OCI-LY3 (cell line): ENCODE measurements around the gene GPR12.

Experiments used
- H2AFZ ChIP-seq: fragments of 200-600, 300-600 bp; shearing (Covaris generic); 2 replicates; pipeline ENCODE4 v1.6.0; 2014; ENCODE audit warnings: antibody characterized with exemption, low read depth, low read length
- H3K27ac ChIP-seq: fragments of 200-600, 300-600 bp; sonication (generic); 2 replicates; pipeline ENCODE4 v1.5.1; 2014; ENCODE audit warnings: mild to moderate bottlenecking, low read length, moderate library complexity, mixed read lengths
- H3K27me3 ChIP-seq: fragments of 200-600, 300-600 bp; sonication (generic); 2 replicates; pipeline ENCODE4 v1.6.1; 2014; ENCODE audit warnings: low read depth, low read length, mixed read lengths
- H3K36me3 ChIP-seq: fragments of 200-600, 300-600 bp; sonication (generic); replicated peaks from 2 replicates; pipeline ENCODE3; 2014; ENCODE audit warnings: low read depth, low read length, mixed read lengths
- H3K4me1 ChIP-seq: fragments of 300-600, 200-600 bp; sonication (generic); 2 replicates; pipeline ENCODE4 v1.6.1; 2014; ENCODE audit warnings: low read length, mixed read lengths
- H3K4me2 ChIP-seq: fragments of 200-600, 300-600 bp; sonication (generic); 2 replicates; pipeline ENCODE4 v1.6.1; 2014; ENCODE audit warnings: low read length, mixed read lengths
- H3K4me3 ChIP-seq: fragments of 300-600, 200-600 bp; sonication (generic); 2 replicates; pipeline ENCODE4 v1.5.1; 2014; ENCODE audit warnings: antibody characterized with exemption, mild to moderate bottlenecking, low read length, moderate library complexity
- H3K79me2 ChIP-seq: fragments of 300-600, 200-600 bp; shearing (Covaris generic); 2 replicates; pipeline ENCODE4 v1.6.1; 2014; ENCODE audit warnings: mild to moderate bottlenecking, low read length, mixed read lengths
- H3K9ac ChIP-seq: fragments of 300-600, 200-600 bp; shearing (Covaris generic); 2 replicates; pipeline ENCODE4 v1.6.0; 2014; ENCODE audit warnings: mild to moderate bottlenecking, low read length, moderate library complexity
- H3K9me3 ChIP-seq: fragments of 200-600, 300-600 bp; shearing (Covaris generic); 2 replicates; pipeline ENCODE4 v1.6.1; 2014; ENCODE audit warnings: low read length, mixed read lengths; ENCODE audit not compliant: insufficient read depth
- H4K20me1 ChIP-seq: fragments of 200-600, 300-600 bp; sonication (generic); 2 replicates; pipeline ENCODE4 v1.6.1; 2016; ENCODE audit warnings: low read length, mixed read lengths; ENCODE audit not compliant: insufficient read depth
- CTCF ChIP-seq: fragments of 200-600, 300-600 bp; sonication (generic); IDR thresholded peaks from 2 replicates; pipeline ENCODE4 v1.5.1; 2014; ENCODE audit warnings: antibody characterized with exemption, low read length, low read depth
- EZH2phosphoT487 ChIP-seq: fragments of 200-600 bp; shearing (Covaris generic); IDR thresholded peaks from 2 replicates; pipeline ENCODE4 v1.6.1; 2018; ENCODE audit warnings: antibody characterized with exemption, mixed run types, low read depth

GPR12 gene

GRCh38 chr13:26705536-26705935, 55.0 kb downstream of the GPR12 start:
- no peaks in the 10 kb centered on the region for H3K4me1 ChIP-seq
- no peaks in the 10 kb centered on the region for H3K9me3 ChIP-seq
- H2AFZ ChIP-seq: no peak overlapping the region
- H3K27ac ChIP-seq: no peak overlapping the region
- TF ChIP-seq CTCF: no peak
- no peak for TF ChIP-seq EZH2phosphoT487
- H4K20me1 ChIP-seq: no peaks in the 10 kb centered on the region
- no peaks in the 10 kb centered on the region for H3K36me3 ChIP-seq
- H3K9ac ChIP-seq: no peak overlapping the region
- H3K79me2 ChIP-seq: no peaks in the 10 kb centered on the region
- H3K4me2 ChIP-seq: no peak overlapping the region
- H3K4me3 ChIP-seq: no peak overlapping the region
- peaks cover 14% of the 10 kb centered on the region for H3K27me3 ChIP-seq
